HG03039 (cell line): Measurements from ENCODE around the gene ZNF547.

Experiments used
- ATAC-seq: cut with Tn5 transposase; IDR thresholded peaks from one replicate; pipeline ENCODE4 v1.9.1; 2021; ENCODE audit warnings: mild to moderate bottlenecking, moderate library complexity; ENCODE audit not compliant: unreplicated experiment

Gene ZNF547

DNA sequence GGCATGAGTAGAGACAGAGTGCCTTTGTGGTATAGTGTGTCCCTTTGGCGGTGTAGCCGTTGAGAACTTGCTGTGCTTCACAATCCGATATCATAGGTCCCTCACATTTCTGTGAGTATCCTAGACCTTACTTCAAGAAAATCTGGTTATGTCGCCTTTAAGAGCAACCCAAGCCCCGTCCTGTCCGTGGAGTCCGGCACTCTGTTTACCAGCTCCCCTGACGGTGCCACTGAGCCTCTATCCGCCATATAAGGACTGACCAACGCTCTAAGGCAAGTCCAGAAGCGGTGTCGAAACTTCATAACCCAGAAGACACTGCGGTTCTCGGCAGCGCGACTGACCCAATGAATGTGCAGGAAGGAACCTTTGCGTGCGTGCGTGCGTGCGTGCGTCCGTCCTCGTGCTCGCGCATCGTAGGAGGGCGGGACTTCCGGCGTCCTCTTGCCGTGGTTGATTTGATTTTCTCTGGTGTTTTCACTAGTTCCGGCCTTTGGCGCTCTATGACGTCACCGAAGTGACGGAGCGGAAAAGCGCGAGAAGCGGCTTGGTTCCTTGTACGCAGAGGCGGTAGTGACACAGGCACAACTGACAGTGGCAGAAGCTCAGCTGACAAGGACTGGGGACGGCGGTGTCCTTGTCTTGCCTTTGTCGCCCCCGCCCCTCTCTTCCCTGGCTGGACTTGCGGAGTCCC, at the start of gene ZNF547, which contains the start of gene TRAPPC2B:
Gene ZNF547 (plus strand): TSS at position 555 of the 691 bp plus-strand sequence. CDS start 5,005 bp downstream, outside the sequence.
Gene TRAPPC2B (plus strand): TSS at position 555 of the 691 bp plus-strand sequence. CDS start 1,283 bp downstream, outside the sequence.
- ATAC-seq, result peak; percentile 90

DNA sequence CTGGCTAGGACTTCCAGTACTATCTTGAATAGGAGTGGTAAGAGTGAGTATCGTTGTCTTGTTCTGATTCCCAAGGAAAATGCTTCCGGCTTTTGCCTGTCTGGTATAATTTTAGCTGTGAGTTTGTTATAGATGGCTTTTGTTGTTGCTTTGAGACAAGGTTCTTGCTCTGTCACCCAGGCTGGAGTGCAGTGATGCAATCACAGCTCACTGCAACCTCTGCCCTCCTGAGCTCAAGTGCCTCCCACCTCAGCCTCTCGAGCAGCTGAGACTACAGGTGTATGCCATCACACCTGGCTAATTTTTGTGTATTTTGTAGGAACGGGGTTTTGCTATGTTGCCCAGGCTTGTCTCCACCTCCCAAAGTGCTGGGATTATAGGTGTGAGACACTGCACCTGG, 49.2 kb upstream of the ZNF547 start:
- no peak for ATAC-seq

DNA sequence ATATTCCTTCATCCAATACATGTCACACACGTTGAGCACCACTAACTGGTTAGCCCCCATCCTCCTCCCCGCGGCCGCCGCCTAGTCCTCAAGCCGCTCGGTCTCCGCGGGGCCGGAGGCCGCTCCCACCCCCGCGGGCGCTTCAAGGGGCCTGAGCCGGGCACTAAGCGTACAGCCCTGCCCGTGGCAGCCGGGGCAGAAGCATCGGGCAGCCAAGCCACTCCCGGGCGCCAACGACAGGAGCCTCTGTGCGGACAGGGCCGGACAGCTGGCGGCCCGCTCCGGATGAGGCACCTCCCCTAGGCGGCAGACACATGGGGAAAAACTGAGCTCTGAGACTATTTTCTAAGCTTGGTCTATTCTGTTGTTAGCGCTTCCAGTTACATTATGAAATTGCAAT, 45.8 kb upstream of the ZNF547 start:
- ATAC-seq, result no peak

DNA sequence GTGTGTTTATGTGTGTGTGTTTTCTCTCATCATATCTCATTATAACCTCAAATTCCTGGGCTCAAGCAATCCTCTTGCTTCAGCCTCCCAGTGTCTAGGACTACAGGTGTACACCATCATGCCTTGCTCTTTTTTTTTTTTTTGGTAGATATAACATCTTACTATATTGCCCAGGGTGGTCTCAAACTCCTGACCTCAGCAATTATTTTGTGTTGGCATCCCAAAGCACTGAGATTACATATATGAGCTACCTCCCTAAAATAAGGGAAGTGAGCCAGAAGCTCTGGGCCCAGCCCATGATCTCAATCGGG, 43.5 kb upstream of the ZNF547 start:
- no peak for ATAC-seq

DNA sequence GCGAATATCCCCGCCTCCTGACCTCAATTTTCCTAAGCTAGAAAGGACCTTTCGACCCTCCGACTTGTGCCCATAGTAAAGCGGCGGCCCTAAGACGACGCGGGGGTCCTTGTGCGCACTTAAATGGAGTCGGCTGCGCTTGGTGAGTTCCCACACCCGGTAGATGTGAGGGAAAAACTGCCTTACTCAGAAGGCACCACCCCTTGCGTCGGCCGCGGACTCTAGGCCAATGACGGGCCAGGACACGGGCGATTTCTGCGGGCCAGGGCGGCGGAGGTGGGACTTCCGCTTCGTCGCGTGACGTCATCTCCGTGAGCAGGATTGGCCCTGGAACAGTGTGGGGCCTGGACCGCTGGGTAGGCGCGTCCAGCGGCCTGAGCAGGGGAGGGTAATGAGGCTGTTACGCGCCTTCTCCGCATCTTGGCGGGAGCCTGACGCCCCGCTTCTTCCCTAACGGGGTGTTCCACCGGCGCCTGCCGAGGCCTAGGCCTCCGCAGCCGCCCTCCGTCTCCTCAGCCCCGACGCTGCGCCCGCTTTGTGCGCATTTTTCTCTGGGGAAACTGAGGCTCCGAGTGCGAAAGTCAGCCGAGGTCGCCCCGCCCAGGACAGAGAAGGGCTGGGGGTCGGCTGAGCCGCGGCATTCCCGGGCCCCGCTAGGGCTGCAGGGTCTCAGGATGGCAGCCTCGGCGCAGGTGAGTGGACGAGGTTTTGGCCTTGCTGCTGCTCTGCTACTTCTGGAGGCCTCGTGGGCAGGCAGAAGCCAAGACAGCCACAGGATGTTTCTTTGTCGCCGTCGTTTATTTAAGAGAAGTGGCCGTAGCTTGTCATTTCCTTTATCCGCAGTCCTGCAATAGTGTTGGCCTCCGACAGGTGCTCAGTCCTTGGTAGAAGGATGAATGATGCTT, 42.9 kb upstream of the ZNF547 start, which contains the start of gene ZNF543:
Gene ZNF543 (plus strand): TSS at position 293 of the 905 bp plus-strand sequence. CDS start 382 bp downstream, at position 675.
- peak; percentile 97 for ATAC-seq

DNA sequence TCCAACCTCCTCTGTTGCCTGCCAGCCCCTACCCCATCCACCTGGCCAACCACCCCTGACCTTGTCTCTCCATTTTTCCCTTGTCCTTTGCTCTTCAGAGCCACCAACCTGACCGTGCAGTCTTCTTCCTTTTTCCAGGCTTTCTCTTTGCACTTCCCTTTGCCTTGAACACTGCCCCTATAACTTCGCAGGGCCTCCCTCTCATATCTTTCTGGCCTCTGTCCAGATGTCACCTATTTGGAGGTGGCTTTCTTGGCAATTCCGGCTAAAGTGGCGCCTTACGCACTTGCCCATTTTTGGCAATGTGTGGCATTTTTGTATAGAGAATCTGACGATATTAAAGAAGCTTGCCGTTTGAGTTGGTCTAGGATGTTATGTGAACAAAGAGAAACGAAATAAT, 42.2 kb upstream of the ZNF547 start:
- ATAC-seq, result no peak

- ATAC-seq, result no peak
Observed at GRCh38 chr19:57321751-57322150, 41.6 kb upstream of the ZNF547 start.

- ATAC-seq, result no peak
Observed at GRCh38 chr19:57324992-57325391, 38.4 kb upstream of the ZNF547 start.

DNA sequence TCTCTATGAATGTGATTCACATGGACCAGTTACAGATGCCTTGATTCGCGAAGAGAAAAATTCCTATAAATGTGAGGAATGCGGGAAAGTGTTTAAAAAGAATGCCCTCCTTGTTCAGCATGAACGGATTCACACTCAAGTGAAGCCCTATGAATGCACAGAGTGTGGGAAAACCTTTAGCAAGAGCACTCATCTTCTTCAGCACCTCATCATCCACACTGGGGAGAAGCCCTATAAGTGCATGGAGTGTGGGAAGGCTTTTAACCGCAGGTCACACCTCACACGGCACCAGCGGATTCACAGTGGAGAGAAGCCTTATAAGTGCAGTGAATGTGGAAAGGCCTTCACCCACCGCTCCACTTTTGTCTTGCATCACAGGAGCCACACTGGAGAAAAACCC, 35.4 kb upstream of the ZNF547 start:
- ATAC-seq, result no peak

DNA sequence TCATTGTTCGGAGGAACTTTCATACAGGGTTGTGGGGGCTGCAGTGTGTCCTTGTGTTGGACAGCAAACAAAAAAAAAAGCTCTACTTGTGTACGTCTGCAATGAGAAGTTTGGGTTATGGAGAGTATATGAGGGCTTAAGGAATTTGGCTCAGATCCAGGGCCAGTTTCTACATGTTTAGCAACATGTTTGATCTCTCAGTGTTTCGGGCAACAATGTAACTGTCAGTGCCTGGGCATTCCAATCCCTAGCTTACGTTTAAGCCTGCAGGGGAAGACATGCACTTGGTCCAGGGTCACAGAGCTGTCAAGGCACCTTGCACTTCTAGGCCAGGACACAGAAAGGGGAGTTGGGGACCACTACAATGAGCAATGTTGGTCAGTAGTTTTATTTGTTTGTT, 29.2 kb upstream of the ZNF547 start:
- ATAC-seq, result no peak

- ATAC-seq, result no peak
Observed at GRCh38 chr19:57338877-57339276, 24.5 kb upstream of the ZNF547 start.

DNA sequence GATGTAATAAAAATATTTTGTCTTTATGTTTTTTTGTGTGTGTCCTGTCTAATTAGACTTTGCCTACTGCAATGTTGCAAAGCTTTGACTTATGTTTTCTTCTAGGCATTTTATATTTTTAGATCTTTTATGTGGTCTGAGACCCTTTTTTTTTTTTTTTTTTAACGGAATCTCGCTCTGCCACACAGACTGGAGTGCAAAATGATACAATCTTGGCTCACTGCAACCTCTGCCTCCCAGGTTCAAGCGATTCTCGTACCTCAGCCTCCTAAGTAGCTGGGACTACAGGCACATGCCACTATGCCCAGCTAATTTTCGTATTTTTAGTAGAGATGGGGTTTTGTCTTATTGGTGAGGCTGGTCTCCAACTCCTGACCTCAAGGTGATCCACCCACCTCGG, 20.8 kb upstream of the ZNF547 start:
- no peak for ATAC-seq

DNA sequence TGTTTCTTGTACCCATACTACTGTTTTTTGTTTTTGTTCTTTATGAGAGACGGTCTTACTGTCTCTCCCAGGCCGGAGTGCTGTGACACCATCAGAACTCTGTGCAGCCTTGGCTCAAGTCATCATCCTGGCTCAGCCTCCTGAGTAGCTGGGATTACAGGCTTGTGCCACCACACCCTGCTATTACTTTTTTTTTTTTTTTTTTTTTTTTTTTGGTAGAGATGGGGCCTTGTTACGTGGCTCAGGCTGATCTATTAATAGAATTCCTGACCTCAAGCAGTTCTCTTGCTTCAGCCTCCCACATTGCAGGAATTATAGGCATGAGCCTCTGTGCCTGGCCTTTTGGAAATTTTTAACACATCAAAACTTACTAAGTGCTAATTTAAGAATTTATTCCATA, 15.2 kb upstream of the ZNF547 start:
- no peak for ATAC-seq

- peak; percentile 93 for ATAC-seq
Observed at GRCh38 chr19:57350877-57351805, 12.2 kb upstream of the ZNF547 start, which contains the start of gene ZNF304. ZNF304 (plus strand) TSS chr19:57351271; CDS start chr19:57351665, 394 bp downstream.

DNA sequence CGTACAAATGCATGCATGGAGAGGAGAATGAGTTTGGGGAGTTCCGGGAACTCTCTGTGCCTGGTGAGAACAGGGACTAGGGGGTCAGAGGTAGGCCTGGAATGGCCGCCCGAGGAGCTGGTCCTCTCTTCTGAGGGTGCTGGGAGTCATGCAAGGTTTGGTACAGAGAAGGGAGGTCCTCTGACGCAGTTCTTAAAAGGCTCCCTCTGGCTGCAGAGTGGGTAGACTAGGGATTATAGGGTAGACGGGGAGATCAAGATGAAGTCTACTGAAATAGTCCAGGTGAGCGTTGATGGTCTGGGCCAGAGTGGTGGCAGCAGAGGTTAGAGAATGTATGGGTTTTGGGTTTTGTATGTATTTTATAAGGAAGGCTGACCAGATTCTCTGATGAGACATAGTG, 11.5 kb upstream of the ZNF547 start:
- no peak for ATAC-seq

- no peak for ATAC-seq
Observed at GRCh38 chr19:57355916-57356315, 7.4 kb upstream of the ZNF547 start.

GRCh38 chr19:57357406-57357805, 5.9 kb upstream of the ZNF547 start:
- no peak for ATAC-seq

GRCh38 chr19:57359300-57359699, 4.1 kb upstream of the ZNF547 start:
- ATAC-seq, result no peak

DNA sequence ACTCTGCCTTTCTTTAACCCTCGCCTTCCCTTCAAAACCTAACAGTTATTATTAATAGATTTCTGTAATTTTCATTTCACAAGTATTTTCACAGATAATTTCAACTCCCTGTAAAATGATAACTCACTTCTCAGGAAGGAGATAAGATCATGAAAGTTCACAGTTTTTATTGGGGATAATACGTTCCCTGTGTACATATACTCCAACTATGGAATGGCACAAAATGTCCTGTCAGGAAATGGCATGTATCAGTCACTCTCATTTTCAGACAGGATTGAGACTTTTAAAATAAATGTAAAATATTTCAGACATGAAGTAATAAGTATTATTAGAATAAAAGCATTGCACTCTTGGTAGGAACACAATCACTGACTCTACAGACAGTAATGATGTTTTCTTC, 932 bp upstream of the ZNF547 start:
- ATAC-seq, result no peak

DNA sequence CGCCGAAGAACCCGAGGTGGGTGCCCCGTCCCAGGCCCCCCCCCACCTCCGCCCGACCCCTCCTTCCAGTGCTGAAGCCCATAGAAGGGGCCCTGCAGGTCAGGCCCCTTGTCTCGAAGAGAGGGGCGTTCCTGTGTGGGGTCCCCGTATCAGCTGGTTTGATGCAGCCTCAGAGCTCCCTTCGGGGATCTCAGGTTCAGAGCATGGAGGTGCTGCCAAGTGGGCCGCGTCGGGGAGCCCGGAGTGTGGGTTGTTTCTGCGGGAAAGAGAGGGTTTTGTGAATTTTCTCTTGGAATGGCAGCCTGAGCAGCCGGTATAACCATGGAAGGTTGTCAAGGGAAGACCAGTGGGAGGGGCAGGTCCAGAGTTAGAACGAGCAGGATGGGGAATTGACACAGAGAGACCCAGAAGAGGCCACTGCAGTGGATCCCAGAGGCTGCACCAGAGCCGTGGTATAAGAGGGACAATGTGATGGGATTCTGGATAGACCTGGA, 384 bp downstream of the ZNF547 start:
- peak; percentile 17 for ATAC-seq

- ATAC-seq, result no peak
Observed at GRCh38 chr19:57366776-57367175, 3.4 kb downstream of the ZNF547 start.
